Body of pancreas (tissue), 4 donors: ENCODE data around the gene KIF25.

Experiments used
- POLR2A ChIP-seq, 3 donors: fragments of 450-650 bp; IDR thresholded peaks; one replicate each; pipeline ENCODE4 v1.6.1; 2016; ENCODE audit warnings: antibody characterized with exemption in 3 of 3, mild to moderate bottlenecking in 2 of 3
- TF ChIP-seq, protein P1 (sequence below), 7 experiments: fragments of 450-650 bp in 4 of 7; fragments of 200-600 bp in 3 of 7; sonication (generic) in 3 of 7; IDR thresholded peaks; one replicate each; pipeline ENCODE4 v1.5.1; 2016 to 2019; ENCODE audit warnings: antibody characterized with exemption in 7 of 7

DNA sequence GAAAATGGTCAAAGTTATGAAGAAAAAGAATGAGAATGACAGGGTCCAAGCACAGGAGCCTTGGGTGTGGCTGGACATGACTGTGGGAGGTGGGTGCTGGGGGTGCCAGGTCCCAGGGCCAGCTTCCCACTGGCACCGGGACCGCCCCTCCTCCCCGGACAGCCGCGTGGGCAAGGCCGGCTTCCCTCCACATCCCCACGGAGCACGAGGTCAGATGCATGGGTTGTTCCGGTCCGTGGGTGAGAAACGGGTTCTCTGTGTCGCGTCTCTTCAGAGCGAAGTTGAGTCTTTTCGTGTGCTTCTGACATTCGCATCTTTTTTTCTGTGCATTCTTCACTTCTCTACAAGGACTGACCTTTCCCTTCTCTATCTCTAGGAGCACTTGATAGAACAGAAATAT lies 30.1 kb downstream of the KIF25 start:
- TF ChIP-seq, protein P1, sequence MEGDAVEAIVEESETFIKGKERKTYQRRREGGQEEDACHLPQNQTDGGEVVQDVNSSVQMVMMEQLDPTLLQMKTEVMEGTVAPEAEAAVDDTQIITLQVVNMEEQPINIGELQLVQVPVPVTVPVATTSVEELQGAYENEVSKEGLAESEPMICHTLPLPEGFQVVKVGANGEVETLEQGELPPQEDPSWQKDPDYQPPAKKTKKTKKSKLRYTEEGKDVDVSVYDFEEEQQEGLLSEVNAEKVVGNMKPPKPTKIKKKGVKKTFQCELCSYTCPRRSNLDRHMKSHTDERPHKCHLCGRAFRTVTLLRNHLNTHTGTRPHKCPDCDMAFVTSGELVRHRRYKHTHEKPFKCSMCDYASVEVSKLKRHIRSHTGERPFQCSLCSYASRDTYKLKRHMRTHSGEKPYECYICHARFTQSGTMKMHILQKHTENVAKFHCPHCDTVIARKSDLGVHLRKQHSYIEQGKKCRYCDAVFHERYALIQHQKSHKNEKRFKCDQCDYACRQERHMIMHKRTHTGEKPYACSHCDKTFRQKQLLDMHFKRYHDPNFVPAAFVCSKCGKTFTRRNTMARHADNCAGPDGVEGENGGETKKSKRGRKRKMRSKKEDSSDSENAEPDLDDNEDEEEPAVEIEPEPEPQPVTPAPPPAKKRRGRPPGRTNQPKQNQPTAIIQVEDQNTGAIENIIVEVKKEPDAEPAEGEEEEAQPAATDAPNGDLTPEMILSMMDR (IDR thresholded peaks at IDR 0.05): no peak
- no peak for TF ChIP-seq POLR2A (IDR thresholded peaks at IDR 0.05)
